ENCODE results near the gene CSMD2. TPM values are rescaled to one million over a fixed set of nuclear protein-coding genes. Genes with fewer than 3 reads are reported as not detected.

CSMD2 gene
- total RNA-seq, 6 experiments from 2014 or later, result under 0.01 to 0.19 (median 0.09) TPM; not detected in 1

DNA sequence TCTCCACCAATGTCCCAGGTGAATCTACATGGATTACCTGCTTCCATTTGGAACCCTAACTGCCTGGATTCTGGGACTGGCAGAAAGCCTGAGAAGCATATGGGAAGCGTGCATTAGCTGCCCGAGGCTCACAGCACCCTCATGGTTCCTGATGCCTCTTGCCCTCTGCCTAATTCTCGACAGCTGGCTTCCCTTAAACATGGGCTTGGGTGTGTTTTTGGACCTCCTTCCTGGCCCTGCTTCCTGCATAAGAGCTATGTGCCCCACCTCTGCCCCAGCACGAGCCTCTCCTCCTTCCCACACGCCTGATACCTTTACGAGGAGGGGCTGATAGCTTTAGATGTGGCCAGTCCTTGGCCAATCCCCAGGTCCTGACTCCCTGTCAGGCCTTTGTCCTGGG lies 453.5 kb downstream of the CSMD2 start:
- no peak for ATAC-seq
- H3K4me3 ChIP-seq, result no peak overlapping the region

GRCh38 chr1:33710967-33711366 lies 454.1 kb downstream of the CSMD2 start:
- Histone ChIP-seq H3K4me1 (no peaks in the 10 kb centered on the region), H3K27ac (no peak overlapping the region), H3K27me3 (no peaks in the 10 kb centered on the region), H3K4me3 (no peak overlapping the region), H3K36me3 (no peaks in the 10 kb centered on the region), H3K9me3 (no peaks in the 10 kb centered on the region)
- intact Hi-C loops (cut with DNase I), result no loop called here
- DNase-seq, result no peak
- WGBS (ENCODE audit: insufficient coverage, low coverage, low lambda C conversion rate, missing lambda C conversion rate), result 50% methylated on average over 2 of the region's 2 CpGs
- ATAC-seq, result no peak
- TF ChIP-seq CTCF (IDR thresholded peaks at IDR 0.05) (no peak), POLR2A (IDR thresholded peaks at IDR 0.05) (no peak)

More for the DNA sequence above, 453.5 kb downstream of the CSMD2 start:
- H3K9me3 ChIP-seq, result no peaks in the 10 kb centered on the region
- 36% methylated on average over 6 of the region's 6 CpGs for WGBS (ENCODE audit: insufficient coverage, low coverage, low lambda C conversion rate, missing lambda C conversion rate)
- intact Hi-C loops (cut with DNase I), result no loop called here
- H3K27me3 ChIP-seq, result no peaks in the 10 kb centered on the region
- no peak for DNase-seq
- H3K27ac ChIP-seq, result no peak overlapping the region
- H3K36me3 ChIP-seq, result no peaks in the 10 kb centered on the region
- no peaks in the 10 kb centered on the region for H3K4me1 ChIP-seq
- TF ChIP-seq POLR2A (IDR thresholded peaks at IDR 0.05) (no peak), CTCF (IDR thresholded peaks at IDR 0.05) (no peak)

- no peaks in the 10 kb centered on the region for H3K9me3 ChIP-seq
- H3K27ac ChIP-seq, result no peak overlapping the region
- intact Hi-C loops (cut with DNase I), result no loop called here
- TF ChIP-seq POLR2A (IDR thresholded peaks at IDR 0.05), result no peak
- TF ChIP-seq CTCF (IDR thresholded peaks at IDR 0.05), result no peak
- no peaks in the 10 kb centered on the region for H3K36me3 ChIP-seq
- no peaks in the 10 kb centered on the region for H3K4me1 ChIP-seq
- no peak for DNase-seq
- H3K27me3 ChIP-seq, result no peaks in the 10 kb centered on the region
- no peak for ATAC-seq
- no peak overlapping the region for H3K4me3 ChIP-seq
- WGBS (ENCODE audit: insufficient coverage, low coverage, low lambda C conversion rate, missing lambda C conversion rate), result 88% methylated on average over 5 of the region's 6 CpGs
These were observed 455.0 kb downstream of the CSMD2 start for GRCh38 chr1:33709783-33710718.

GRCh38 chr1:33709174-33709782 lies 455.8 kb downstream of the CSMD2 start:
- intact Hi-C loops (cut with DNase I), result no loop called here
- H3K27ac ChIP-seq, result no peak overlapping the region
- WGBS (ENCODE audit: insufficient coverage, low coverage, low lambda C conversion rate, missing lambda C conversion rate), result 70% methylated on average over 8 of the region's 9 CpGs
- no peak overlapping the region for H3K4me3 ChIP-seq
- ATAC-seq, result no peak
- DNase-seq, result no peak
- no peak for TF ChIP-seq POLR2A (IDR thresholded peaks at IDR 0.05)
- no peak for TF ChIP-seq CTCF (IDR thresholded peaks at IDR 0.05)
- H3K4me1 ChIP-seq, result no peaks in the 10 kb centered on the region
- H3K36me3 ChIP-seq, result no peaks in the 10 kb centered on the region
- H3K27me3 ChIP-seq, result no peaks in the 10 kb centered on the region
- H3K9me3 ChIP-seq, result no peaks in the 10 kb centered on the region
